Stimulated activated CD8-positive, alpha-beta memory T cell treated with anti-CD3 and anti-CD28 coated beads, Interleukin-12 subunit alpha, Interleukin-12 subunit beta, amount 100 ng/mL, for 24 hours (primary cell): ENCODE measurements around the gene PCDHB3.
"Not testable (repeated sequence)": the region's sequence is repeated elsewhere in the genome, so short reads cannot be mapped to it uniquely, and the experiment has no call there.

ENCODE experiments used
- DNase-seq: peaks from one replicate; pipeline ENCODE4 v3.0.0-alpha.2; 2020; ENCODE audit errors: extremely low read depth

PCDHB3 gene

DNA sequence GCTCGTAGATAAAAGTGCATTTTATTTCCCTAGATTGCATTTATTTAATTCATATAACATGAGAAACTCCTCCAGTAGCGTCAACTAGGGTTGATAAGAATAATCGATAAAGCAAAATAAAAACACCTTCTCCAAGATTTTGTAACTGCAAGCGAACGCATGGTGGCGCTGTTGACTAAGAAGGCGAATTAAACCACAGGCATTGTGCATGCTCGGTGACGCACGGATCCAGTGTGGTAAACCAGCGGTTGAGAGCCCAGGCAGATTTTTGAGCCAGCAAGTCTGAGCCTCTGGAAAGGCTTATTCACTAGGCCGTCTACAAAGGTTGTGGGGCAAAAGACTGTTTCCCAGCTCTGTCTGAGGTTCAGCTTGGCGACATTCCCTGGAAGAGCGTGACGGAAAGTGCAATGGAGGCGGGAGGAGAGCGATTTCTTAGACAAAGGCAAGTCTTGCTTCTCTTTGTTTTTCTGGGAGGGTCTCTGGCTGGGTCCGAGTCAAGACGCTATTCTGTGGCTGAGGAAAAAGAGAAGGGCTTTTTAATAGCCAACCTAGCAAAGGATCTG lies at the start of gene PCDHB3:
Gene PCDHB3, plus strand, starts transcription at position 231 of the 563 bp plus-strand sequence. Its CDS starts 177 bp downstream, at position 408.
- no peak for DNase-seq

DNA sequence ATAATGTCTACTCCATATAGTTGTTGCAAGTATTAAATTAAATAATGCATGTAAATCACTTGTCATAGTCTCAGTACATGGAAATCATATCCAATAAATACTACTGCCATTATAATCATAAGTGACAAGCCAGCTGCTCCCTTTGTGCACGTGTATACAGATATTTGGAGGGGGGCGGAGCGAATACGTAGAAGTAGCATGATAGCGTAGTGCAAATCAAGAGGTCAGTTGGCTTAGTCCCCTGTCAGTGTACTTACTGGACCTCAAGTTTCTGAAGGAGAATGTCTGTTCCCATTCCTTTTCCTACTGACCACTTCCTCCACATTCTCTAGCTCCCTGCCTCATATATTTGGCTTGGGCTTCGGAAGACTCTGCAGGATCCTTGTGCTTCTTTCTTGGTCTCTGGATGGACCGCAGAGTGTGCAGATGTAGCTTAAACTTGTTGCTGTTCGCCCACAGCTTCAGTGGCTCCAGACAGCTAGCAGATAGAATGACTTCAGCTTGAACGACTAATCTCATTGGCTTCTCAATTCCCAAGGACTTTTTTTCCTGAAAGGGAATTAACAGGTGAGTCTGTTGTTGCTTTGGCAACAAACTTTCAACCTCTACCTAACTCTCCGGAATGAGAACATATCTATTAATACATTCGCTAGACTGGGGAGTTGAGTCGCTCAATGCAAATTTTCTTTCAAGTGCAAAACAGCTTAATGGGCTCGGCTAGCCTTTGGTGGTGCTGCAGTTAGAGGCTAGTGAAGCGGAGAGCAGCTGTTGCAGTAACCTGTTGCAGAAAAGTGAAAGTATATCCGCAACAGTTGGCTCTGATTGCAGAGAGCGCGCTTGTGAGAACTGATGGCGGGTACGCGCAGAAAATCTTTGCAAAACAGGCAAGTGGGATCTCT lies 49.4 kb upstream of the PCDHB3 start, which contains the start of gene PCDHB1:
Gene PCDHB1, plus strand, starts transcription at position 753 of the 899 bp plus-strand sequence. Its CDS starts 97 bp downstream, at position 850.
- DNase-seq, result no peak

DNA sequence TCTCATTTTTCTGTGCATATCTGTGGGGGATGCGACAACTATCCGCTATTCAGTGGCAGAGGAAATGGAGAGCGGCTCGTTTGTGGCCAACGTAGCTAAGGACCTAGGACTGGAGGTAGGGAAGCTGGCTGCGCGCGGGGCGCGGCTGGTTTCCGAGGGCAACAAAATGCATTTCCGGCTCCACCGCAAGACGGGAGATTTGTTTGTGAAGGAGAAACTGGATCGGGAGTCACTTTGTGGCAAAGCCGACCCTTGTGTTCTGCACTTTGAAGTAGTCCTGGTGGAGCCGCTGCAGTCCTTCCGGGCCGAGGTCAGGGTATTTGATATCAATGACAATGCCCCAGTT lies 48.8 kb upstream of the PCDHB3 start:
- no peak for DNase-seq

DNA sequence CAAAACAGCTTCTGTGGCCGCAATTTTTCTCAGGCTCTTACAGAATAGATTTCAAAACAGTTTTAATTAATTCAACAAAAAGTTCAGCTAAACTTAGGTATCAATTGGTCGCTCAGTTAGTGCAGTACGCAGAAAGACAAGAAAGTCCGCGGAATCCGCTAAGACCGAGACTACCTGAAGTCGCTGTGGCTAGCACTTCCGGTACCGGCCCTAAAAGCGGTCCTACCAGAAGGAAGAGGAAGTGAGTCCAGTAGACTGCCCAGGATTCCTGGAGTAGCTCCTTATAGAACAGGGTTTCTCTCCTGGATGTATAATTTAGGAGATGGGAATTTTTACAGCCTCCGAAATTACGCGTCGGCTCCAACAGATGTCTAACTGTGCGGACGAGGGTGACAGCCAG lies 22.4 kb upstream of the PCDHB3 start:
- no peak for DNase-seq

DNA sequence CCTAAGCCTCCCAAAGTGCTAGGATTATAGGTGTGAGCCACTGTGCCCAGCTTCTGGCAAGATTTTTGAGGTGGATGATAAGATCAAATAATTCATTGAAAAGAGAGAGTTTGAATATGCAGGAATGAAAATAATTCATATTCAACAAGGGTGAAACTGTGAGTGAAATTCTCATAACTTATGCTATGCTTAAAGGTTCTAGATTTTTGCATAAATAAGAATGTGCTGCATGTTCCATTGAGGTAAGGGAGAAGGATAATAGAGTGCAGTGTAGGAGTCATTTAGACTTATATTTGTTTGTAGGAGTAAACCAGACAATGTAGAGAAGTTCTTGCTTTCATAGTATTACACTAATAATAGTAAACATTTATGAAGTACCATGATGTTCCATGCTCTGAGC lies 18.0 kb upstream of the PCDHB3 start:
- no peak for DNase-seq

DNA sequence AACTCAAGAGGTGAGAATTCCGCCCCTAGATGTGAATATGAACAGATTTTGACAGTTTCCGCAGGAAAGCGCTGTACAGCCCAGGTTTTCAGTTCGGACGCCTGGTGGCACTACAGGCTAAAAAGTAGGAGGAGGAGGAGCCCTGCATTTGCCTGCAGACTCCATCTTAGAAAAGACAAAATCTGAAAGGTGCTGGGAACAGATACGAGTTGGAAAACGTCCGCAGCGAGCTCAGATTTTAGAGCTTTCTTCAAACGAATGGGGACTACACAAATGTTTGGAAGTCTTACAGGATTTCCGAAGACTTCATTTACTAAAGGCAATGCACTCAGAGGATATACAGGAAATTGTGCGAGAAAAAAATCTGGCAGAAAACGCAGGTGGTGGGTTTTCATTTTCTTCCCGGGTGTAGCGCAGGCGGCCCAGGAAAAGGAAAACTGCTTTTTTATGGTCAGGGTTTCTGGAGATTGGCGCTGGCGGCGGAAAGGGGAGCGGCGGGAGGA lies 15.7 kb upstream of the PCDHB3 start:
- no peak for DNase-seq

DNA sequence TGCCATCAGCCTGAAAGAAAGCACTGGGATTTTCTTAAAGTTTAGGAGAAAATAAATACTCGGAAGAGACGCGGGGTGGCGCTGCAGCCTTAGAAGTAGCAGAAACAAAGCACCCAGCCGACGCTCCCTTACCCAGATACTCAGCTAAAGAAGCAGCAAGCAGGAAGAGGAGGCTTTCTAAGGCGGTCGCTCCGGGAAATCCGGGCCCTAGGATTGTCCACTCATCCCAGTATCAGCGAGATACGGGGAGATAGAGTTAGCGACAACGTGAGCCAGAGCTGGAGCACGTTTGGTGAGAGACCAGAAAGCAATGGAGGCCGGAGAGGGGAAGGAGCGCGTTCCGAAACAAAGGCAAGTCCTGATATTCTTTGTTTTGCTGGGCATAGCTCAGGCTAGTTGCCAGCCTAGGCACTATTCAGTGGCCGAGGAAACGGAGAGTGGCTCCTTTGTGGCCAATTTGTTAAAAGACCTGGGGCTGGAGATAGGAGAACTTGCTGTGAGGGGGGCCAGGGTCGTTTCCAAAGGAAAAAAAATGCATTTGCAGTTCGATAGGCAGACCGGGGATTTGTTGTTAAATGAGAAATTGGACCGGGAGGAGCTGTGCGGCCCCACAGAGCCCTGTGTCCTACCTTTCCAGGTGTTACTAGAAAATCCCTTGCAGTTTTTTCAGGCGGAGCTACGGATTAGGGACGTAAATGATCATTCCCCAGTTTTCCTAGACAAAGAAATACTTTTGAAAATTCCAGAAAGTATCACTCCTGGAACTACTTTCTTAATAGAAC lies 5.6 kb upstream of the PCDHB3 start, which contains the start of gene PCDHB2:
Gene PCDHB2, plus strand, starts transcription at position 135 of the 782 bp plus-strand sequence. Its CDS starts 176 bp downstream, at position 311.
- no peak for DNase-seq

DNA sequence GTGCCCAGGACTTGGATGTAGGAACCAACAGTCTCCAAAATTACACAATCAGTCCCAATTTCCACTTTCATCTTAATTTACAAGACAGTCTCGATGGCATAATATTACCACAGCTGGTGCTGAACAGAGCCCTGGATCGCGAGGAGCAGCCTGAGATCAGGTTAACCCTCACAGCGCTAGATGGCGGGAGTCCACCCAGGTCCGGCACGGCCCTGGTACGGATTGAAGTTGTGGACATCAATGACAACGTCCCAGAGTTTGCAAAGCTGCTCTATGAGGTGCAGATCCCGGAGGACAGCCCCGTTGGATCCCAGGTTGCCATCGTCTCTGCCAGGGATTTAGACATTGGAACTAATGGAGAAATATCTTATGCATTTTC lies 5.0 kb upstream of the PCDHB3 start:
- DNase-seq, result no peak

DNA sequence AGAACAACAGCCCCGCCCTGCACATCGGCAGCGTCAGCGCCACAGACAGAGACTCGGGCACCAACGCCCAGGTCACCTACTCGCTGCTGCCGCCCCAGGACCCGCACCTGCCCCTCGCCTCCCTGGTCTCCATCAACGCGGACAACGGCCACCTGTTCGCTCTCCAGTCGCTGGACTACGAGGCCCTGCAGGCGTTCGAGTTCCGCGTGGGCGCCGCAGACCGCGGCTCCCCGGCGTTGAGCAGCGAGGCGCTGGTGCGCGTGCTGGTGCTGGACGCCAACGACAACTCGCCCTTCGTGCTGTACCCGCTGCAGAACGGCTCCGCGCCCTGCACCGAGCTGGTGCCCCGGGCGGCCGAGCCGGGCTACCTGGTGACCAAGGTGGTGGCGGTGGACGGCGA lies 4.1 kb upstream of the PCDHB3 start:
- DNase-seq, result not testable (repeated sequence)

DNA sequence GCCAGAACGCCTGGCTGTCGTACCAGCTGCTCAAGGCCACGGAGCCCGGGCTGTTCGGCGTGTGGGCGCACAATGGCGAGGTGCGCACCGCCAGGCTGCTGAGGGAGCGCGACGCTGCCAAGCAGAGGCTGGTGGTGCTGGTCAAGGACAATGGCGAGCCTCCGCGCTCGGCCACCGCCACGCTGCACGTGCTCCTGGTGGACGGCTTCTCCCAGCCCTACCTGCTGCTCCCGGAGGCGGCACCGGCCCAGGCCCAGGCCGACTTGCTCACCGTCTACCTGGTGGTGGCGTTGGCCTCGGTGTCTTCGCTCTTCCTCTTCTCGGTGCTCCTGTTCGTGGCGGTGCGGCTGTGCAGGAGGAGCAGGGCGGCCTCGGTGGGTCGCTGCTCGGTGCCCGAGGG lies 3.7 kb upstream of the PCDHB3 start:
- DNase-seq, result not testable (repeated sequence)

DNA sequence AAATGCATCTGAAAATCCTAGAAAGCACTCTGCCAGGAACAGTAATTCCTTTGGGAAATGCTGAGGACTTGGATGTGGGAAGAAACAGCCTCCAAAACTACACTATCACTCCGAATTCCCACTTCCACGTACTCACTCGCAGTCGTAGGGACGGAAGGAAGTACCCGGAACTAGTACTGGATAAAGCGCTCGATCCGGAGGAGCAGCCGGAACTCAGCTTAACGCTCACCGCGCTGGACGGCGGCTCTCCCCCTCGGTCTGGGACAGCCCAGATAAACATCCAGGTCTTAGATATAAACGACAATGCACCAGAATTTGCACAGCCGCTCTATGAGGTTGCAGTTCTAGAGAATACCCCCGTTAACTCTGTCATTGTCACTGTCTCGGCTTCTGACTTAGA lies 786 bp downstream of the PCDHB3 start:
- DNase-seq, result no peak

DNA sequence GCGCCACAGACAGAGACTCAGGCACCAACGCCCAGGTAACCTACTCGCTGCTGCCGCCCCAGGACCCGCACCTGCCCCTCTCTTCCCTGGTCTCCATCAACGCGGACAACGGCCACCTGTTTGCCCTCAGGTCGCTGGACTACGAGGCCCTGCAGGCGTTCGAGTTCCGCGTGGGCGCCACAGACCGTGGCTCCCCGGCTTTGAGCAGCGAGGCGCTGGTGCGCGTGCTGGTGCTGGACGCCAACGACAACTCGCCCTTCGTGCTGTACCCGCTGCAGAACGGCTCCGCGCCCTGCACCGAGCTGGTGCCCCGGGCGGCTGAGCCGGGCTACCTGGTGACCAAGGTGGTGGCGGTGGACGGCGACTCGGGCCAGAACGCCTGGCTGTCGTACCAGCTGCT lies 1.8 kb downstream of the PCDHB3 start:
- DNase-seq, result not testable (repeated sequence)

DNA sequence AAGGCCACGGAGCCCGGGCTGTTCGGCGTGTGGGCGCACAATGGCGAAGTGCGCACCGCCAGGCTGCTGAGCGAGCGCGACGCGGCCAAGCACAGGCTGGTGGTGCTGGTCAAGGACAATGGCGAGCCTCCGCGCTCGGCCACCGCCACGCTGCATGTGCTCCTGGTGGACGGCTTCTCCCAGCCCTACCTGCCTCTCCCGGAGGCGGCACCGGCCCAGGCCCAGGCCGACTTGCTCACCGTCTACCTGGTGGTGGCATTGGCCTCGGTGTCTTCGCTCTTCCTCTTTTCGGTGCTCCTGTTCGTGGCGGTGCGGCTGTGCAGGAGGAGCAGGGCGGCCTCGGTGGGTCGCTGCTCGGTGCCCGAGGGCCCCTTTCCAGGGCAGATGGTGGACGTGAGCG lies 2.2 kb downstream of the PCDHB3 start:
- not testable (repeated sequence) for DNase-seq

DNA sequence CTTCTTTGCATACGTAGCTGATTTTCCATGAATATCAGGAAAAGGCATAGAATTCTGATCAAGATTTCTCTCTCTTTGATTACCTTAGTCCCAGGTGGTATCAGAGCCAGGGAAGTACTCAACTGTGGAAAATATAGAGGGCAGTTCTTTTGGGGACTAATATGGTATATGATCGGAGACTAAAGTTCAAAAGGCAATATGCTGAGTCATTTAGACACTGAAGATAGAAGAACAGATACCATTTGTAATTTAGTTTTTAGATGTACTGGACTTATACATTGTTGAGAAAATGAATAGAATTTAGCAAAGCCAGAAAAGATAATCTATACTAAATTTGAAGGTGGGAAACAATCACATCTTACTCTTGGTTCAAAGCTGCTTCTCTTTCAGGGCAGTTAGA lies 5.1 kb downstream of the PCDHB3 start:
- no peak for DNase-seq

DNA sequence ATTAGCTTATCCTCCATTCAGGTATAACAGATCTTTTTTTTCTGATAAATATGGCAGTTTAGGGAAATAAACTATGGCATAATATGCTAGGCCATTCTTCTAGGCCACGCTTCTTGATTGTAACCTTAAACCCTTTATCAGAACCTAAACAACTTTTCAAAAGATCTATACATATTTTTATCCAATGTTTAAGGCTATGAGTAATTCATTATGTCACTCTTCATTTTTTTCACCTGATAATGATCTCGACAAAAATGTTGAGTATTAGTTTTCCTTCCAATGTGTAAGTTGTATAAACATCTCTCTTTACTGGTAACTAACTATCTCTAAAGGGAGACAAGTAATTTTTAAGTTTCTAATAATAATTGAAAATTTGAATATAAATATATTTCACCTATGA lies 19.0 kb downstream of the PCDHB3 start:
- no peak for DNase-seq

DNA sequence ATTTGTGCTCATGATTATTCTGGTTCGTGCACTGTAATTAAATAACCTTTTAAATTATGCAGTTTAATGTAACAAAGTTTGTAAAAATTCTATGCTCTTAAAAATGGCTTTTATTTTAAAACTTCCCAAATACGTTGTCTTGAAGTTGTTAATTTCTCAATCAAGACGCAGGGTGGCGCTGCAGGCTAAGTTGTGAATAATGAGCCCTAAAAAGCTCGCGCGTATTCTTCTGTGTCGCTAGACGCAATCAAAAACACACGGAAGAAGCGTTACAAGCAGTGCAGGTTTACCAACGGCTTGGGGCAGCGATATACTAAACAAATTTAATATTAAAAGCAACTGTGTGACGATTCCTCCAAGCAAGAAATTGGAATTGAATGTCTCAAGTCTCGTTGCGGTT lies 21.3 kb downstream of the PCDHB3 start, which contains the start of gene PCDHB4:
Gene PCDHB4, plus strand, starts transcription at position 256 of the 400 bp plus-strand sequence. CDS start 181 bp downstream, outside the sequence.
- DNase-seq, result no peak

DNA sequence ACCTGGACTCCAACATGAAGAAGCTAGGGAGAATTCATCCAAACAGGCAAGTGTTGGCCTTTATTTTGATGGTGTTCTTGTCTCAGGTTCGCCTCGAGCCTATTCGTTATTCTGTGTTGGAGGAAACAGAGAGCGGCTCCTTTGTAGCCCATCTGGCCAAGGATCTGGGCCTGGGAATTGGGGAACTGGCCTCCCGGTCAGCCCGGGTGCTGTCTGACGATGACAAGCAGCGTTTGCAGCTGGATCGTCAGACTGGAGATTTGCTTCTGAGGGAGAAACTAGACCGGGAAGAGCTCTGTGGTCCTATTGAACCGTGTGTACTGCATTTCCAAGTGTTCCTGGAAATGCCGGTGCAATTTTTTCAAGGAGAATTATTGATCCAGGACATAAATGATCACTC lies 21.7 kb downstream of the PCDHB3 start:
- DNase-seq, result no peak

DNA sequence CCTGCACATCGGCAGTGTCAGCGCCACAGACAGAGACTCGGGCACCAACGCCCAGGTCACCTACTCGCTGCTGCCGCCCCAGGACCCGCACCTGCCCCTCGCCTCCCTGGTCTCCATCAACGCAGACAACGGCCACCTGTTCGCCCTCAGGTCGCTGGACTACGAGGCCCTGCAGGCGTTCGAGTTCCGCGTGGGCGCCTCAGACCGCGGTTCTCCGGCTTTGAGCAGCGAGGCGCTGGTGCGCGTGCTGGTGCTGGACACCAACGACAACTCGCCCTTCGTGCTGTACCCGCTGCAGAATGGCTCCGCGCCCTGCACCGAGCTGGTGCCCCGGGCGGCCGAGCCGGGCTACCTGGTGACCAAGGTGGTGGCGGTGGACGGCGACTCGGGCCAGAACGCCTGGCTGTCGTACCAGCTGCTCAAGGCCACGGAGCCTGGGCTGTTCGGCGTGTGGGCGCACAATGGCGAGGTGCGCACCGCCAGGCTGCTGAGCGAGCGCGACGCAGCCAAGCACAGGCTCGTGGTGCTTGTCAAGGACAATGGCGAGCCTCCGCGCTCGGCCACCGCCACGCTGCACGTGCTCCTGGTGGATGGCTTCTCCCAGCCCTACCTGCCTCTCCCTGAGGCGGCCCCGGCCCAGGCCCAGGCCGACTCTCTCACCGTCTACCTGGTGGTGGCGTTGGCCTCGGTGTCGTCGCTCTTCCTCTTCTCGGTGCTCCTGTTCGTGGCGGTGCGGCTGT lies 23.3 kb downstream of the PCDHB3 start:
- not testable (repeated sequence) for DNase-seq

DNA sequence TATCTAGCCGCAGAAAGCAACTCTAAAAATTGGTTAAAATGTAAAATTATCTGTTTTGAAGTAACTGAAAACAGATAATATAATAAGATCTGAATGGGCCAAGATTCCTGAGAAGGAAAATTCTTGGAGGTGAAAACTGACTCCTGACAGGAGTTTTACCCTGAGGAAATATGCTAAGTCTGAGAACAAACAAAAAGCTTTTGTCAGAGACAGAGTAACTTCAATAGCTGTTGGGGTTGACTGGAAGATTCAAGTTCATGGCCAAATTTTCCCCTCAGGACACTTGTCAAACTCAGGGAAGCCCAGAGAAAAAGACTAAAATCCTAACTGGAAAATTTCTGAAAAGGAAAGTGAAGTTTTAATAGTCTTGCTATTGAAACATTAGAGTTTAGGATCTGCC lies 27.0 kb downstream of the PCDHB3 start:
- no peak for DNase-seq

DNA sequence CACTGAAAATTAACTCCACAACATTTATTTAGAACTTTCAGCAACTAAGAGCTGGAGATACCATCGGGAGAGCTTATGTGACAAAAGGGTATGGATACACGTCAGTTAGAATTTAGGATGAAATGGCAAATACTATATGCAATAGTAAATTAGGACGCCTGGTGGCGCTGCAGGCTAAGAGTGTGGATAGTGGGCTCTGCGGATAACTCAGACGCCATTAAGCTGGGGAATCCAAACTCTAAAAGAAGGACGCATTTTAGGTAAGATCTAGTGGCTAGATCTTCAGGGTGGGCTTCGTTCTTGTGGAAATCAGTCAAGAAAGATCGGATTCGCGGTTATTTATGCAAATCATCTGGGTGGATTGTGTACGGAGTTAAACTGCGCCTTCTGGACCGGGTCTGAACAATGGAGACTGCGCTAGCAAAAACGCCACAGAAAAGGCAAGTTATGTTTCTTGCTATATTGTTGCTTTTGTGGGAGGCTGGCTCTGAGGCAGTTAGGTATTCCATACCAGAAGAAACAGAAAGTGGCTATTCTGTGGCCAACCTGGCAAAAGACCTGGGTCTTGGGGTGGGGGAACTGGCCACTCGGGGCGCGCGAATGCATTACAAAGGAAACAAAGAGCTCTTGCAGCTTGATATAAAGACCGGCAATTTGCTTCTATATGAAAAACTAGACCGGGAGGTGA lies 34.9 kb downstream of the PCDHB3 start, which contains the start of gene PCDHB5:
Gene PCDHB5, plus strand, starts transcription at position 177 of the 688 bp plus-strand sequence. Its CDS starts 229 bp downstream, at position 406.
- no peak for DNase-seq
